ENCODE measurements around the gene CACNA1G. TPM values are rescaled to one million over a fixed set of nuclear protein-coding genes. Genes with fewer than 3 reads are reported as not detected.
A peak's percentile ranks its signal among the peaks of the same experiment; 100 is the strongest.

CACNA1G gene
- total RNA-seq, 1 experiment from 2014 or later: 6.7 TPM

GRCh38 chr17:50581316-50581715 lies 20.8 kb downstream of the CACNA1G start (continued):
- no peak for TF ChIP-seq IRF2 (CRISPR knock-in tag; IDR thresholded peaks at IDR 0.05; ENCODE audit: borderline replicate concordance, low read depth)
- no peak for TF ChIP-seq MYBL2 (CRISPR knock-in tag; IDR thresholded peaks at IDR 0.05)
- no peak for TF ChIP-seq EMX1 (CRISPR knock-in tag; IDR thresholded peaks at IDR 0.05)
- TF ChIP-seq SMAD4 (CRISPR knock-in tag; IDR thresholded peaks at IDR 0.05): no peak
- TF ChIP-seq JAZF1 (CRISPR knock-in tag; IDR thresholded peaks at IDR 0.05): no peak
- TF ChIP-seq TCF7 (CRISPR knock-in tag; IDR thresholded peaks at IDR 0.05; ENCODE audit: low read depth): no peak
- no peak for TF ChIP-seq ZNF423 (CRISPR knock-in tag; IDR thresholded peaks at IDR 0.05)
- no peak for TF ChIP-seq ZNF532 (CRISPR knock-in tag; IDR thresholded peaks at IDR 0.05; ENCODE audit: borderline replicate concordance)
- TF ChIP-seq ATF2 (CRISPR knock-in tag; IDR thresholded peaks at IDR 0.05; ENCODE audit: borderline replicate concordance, low read depth): no peak

GRCh38 chr17:50582741-50583140 lies 22.2 kb downstream of the CACNA1G start:
- ChIA-PET POLR2A (no interaction called here), CTCF (interaction anchor here (1.6 to 5.0 kb wide), 2 partner anchors 32 to 44 kb away, joined by 6 to 26 read pairs; no protein-coding TSS in a partner anchor)
- ATAC-seq (no peak), DNase-seq (ENCODE audit: low spot score) (no peak)
- H3K27me3 Mint-ChIP-seq (ENCODE audit: low read depth): no peaks in the 10 kb centered on the region
- H3K4me3 Mint-ChIP-seq: no peak overlapping the region
- no peaks in the 10 kb centered on the region for H3K36me3 Mint-ChIP-seq
- TF ChIP-seq GABPB1 (CRISPR knock-in tag; IDR thresholded peaks at IDR 0.05) (no peak), ZMAT4 (CRISPR knock-in tag; IDR thresholded peaks at IDR 0.05) (no peak), CBFB (CRISPR knock-in tag; IDR thresholded peaks at IDR 0.05; ENCODE audit: low read depth) (no peak), NR1H2 (CRISPR knock-in tag; IDR thresholded peaks at IDR 0.05) (no peak), FOXK1 (CRISPR knock-in tag; IDR thresholded peaks at IDR 0.05) (no peak)
- H3K4me1 Mint-ChIP-seq: peaks cover 23% of the 10 kb centered on the region
- no peaks in the 10 kb centered on the region for H3K9me3 Mint-ChIP-seq
- no peak overlapping the region for H3K27ac Mint-ChIP-seq

DNA sequence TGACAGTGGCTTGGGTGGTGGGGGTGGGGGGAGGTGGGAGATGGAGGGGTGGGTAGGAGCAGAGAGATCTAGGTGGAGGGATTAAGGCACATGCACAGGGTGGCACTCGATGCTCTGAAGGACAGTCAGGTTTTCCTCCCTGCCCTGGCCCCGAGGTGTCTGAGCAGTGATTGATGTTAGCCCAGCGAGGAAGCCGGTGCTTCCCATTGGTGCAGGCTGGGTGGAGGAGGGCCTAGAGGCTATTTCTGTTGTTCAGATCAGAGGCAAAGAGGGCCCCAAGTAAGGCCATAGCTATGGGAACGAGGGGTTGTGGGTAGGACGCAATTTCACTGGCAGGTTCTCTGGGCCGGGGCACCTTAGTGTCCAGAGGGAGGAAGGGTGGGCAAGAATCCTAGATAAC lies 23.1 kb downstream of the CACNA1G start:
- H3K9me3 Mint-ChIP-seq: no peaks in the 10 kb centered on the region
- DNase-seq (ENCODE audit: low spot score) (no peak), ATAC-seq (peak; percentile 71)
- no peaks in the 10 kb centered on the region for H3K36me3 Mint-ChIP-seq
- H3K4me1 Mint-ChIP-seq: peaks cover 23% of the 10 kb centered on the region
- peak overlapping the region; percentile 27; the same call in 1 of the 2 replicates for H3K27ac Mint-ChIP-seq
- no peak overlapping the region for H3K4me3 Mint-ChIP-seq
- CTCF ChIA-PET: interaction anchor here (0.6 to 5.0 kb wide), 5 partner anchors 8 to 238 kb away, joined by 4 to 26 read pairs (median 6); partner anchors contain the start of gene XYLT2
- POLR2A ChIA-PET: interaction anchor here (0.6 kb wide), 1 partner anchor 60 kb away, joined by 9 read pairs; no protein-coding TSS in a partner anchor
- H3K27me3 Mint-ChIP-seq (ENCODE audit: low read depth): no peaks in the 10 kb centered on the region
- no peak for TF ChIP-seq E2F5 (CRISPR knock-in tag; IDR thresholded peaks at IDR 0.05)
- TF ChIP-seq TP53 (CRISPR knock-in tag; IDR thresholded peaks at IDR 0.05): no peak
- TF ChIP-seq MYBL2 (CRISPR knock-in tag; IDR thresholded peaks at IDR 0.05): no peak
- TF ChIP-seq, protein P1, sequence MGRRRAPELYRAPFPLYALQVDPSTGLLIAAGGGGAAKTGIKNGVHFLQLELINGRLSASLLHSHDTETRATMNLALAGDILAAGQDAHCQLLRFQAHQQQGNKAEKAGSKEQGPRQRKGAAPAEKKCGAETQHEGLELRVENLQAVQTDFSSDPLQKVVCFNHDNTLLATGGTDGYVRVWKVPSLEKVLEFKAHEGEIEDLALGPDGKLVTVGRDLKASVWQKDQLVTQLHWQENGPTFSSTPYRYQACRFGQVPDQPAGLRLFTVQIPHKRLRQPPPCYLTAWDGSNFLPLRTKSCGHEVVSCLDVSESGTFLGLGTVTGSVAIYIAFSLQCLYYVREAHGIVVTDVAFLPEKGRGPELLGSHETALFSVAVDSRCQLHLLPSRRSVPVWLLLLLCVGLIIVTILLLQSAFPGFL (CRISPR knock-in tag; IDR thresholded peaks at IDR 0.05; ENCODE audit: borderline replicate concordance): no peak
- TF ChIP-seq AFF4 (CRISPR knock-in tag; IDR thresholded peaks at IDR 0.05; ENCODE audit: borderline replicate concordance): no peak
- TF ChIP-seq ATF2 (CRISPR knock-in tag; IDR thresholded peaks at IDR 0.05; ENCODE audit: borderline replicate concordance, low read depth): no peak
- TF ChIP-seq, protein P2, sequence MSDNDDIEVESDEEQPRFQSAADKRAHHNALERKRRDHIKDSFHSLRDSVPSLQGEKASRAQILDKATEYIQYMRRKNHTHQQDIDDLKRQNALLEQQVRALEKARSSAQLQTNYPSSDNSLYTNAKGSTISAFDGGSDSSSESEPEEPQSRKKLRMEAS (CRISPR knock-in tag; IDR thresholded peaks at IDR 0.05): no peak
- TF ChIP-seq NFE2L1 (CRISPR knock-in tag; IDR thresholded peaks at IDR 0.05): no peak
